Measurements from ENCODE around the gene DDO.

The DDO gene

GRCh38 chr6:110415086-110415916, at the start of gene DDO:
Gene DDO (minus strand): TSS chr6:110415575. CDS start chr6:110413462, 2,113 bp downstream.
- DNase-seq, result no peak

- DNase-seq, result no peak
These were observed 47.6 kb upstream of the DDO start for GRCh38 chr6:110462884-110463481.

GRCh38 chr6:110461376-110461775, 46.0 kb upstream of the DDO start:
- DNase-seq, result no peak

GRCh38 chr6:110459137-110459536, 43.8 kb upstream of the DDO start:
- no peak for DNase-seq

- DNase-seq, result no peak
These were observed 43.1 kb upstream of the DDO start for GRCh38 chr6:110458476-110458875.

GRCh38 chr6:110457567-110458175, 42.3 kb upstream of the DDO start:
- DNase-seq, result peak; percentile 31

GRCh38 chr6:110456694-110457093, 41.3 kb upstream of the DDO start:
- DNase-seq, result no peak

- DNase-seq, result no peak
These were observed 34.1 kb upstream of the DDO start for GRCh38 chr6:110449541-110449895.

GRCh38 chr6:110448846-110449540, 33.6 kb upstream of the DDO start:
- no peak for DNase-seq

- no peak for DNase-seq
These were observed 32.4 kb upstream of the DDO start for GRCh38 chr6:110447761-110448160.

GRCh38 chr6:110446405-110446804, 31.0 kb upstream of the DDO start:
- no peak for DNase-seq

GRCh38 chr6:110440026-110440425, 24.7 kb upstream of the DDO start:
- no peak for DNase-seq

GRCh38 chr6:110439356-110439755, 24.0 kb upstream of the DDO start:
- no peak for DNase-seq

GRCh38 chr6:110434961-110435602, 19.7 kb upstream of the DDO start:
- DNase-seq, result no peak

GRCh38 chr6:110432285-110432900, 17.0 kb upstream of the DDO start:
- no peak for DNase-seq

GRCh38 chr6:110430741-110431140, 15.4 kb upstream of the DDO start:
- no peak for DNase-seq

- no peak for DNase-seq
These were observed 14.9 kb upstream of the DDO start for GRCh38 chr6:110430236-110430635.

- DNase-seq, result no peak
These were observed 12.8 kb upstream of the DDO start for GRCh38 chr6:110428153-110428552.

- DNase-seq, result no peak
These were observed 10.4 kb upstream of the DDO start for GRCh38 chr6:110425816-110426215.

GRCh38 chr6:110422444-110422822, 7.1 kb upstream of the DDO start:
- DNase-seq, result no peak

GRCh38 chr6:110421749-110422443, 6.5 kb upstream of the DDO start:
- no peak for DNase-seq

Data from activated CD4-positive, alpha-beta T cell treated with anti-CD3 and anti-CD28 coated beads, Interleukin-2, Interleukin-6, amounts not matched to agents 100 ng/mL and 50 ng/mL, durations not matched to agents 16 hours and 8 hours (primary cell).